Measurements from ENCODE around the gene ERN1.

Gene ERN1

GRCh38 chr17:64084940-64085649 is 44.8 kb downstream of the ERN1 start:
- no peak for DNase-seq (ENCODE audit: low spot score)

DNA sequence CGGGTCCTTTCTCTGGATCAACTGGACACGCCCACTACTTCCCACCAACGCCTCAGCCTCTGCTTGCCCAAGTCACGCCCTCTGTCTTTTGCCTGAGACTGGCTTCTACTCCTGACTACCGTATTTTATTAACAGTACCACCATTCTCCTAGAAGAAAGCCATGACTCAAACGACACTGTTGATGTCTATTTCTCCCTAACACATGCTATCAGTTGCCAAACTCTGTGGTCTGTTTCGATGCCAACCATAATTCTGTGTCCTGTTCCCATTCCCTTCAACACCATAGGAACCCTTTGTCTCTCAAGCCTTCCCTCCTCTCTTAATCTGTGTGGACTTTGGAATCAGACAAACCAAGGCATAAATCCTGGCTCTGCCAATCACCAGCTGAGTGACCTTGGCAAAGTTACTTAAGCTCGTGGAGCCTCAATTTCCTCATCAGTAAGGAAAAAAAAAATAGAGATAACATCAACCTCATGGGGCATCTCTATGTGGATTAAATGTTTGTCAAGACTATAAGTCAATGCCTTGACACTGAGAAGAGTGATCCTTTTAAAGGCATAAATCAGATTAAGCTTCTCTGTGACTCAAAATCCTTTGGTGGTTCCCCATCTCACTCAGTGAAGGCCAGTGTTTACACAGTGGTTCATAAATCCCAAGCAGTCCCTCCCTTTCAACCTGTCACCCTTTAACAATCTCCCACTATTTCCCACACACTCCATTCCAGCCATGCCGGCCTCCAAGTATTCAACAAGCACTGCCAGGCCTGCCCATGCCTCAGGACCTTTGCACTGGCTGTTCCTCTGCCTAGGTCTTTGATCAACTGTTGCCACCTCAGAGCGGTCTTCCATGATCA is 45.6 kb downstream of the ERN1 start:
- no peak for DNase-seq (ENCODE audit: low spot score)

- no peak for DNase-seq (ENCODE audit: low spot score)
These were observed 46.3 kb downstream of the ERN1 start for GRCh38 chr17:64083563-64084085.

DNA sequence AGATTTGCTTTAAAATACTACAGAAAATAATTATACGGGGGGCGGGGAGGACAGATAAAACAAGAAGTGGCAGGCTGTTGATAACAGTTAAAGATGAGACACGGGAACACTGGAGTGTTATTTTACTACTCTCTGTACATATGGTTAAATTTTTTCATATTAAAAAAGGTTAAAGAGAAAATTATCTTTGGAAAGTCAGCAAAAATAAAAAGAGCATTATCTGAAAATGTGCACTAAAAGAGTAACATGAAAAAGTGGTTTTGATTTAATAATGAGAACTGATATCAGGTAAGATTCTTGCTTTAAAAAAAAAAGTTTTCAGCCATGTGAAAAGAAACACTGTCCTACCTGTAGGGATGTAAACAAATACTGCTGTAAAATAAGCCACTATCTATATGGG is 46.9 kb downstream of the ERN1 start:
- DNase-seq (ENCODE audit: low spot score), result no peak

DNA sequence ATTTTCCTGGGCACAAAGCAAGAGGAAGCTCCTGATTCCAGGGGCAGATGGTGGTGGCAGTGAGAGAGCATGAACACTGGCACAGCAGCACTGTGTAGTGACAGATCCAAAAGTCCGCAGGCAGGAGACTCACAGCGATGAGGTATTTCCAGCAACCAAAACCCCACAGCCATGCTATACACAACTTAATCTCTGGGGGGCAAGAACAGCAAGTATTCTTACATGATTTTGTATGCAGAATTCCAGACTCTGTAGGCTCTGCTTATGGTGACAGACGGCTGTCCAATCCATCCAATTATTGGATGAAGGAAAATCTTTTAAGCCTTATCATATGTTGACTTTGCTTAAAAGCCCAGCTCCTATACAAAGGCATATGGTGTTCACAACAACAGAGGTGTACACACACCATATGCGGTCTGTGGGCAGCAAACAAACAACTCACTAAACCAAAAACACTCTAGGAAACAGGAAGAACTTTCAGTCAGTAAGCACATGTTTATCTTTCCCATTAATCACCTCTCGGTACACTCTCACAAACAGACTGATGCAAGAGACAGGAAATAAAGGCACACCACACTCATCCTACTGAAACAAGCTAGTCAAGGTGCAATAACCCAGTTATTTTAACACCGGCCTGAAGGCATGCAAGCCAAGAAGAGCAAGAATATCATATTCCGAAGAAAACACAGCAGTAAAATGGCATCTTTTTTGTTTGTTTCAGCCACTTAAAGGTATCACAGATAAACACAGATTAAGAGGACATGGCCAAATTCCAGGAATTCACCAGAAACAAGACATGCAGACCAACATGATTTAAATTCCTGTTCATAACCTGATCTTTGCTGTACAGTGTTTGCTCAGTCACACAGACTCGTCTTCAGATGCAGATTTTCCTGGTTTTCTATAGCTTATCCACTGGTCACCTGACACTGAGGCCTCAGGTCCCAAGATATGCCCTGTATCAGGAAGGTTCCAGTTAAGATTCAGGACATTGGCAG is 47.8 kb downstream of the ERN1 start:
- DNase-seq (ENCODE audit: low spot score), result peak; percentile 47

DNA sequence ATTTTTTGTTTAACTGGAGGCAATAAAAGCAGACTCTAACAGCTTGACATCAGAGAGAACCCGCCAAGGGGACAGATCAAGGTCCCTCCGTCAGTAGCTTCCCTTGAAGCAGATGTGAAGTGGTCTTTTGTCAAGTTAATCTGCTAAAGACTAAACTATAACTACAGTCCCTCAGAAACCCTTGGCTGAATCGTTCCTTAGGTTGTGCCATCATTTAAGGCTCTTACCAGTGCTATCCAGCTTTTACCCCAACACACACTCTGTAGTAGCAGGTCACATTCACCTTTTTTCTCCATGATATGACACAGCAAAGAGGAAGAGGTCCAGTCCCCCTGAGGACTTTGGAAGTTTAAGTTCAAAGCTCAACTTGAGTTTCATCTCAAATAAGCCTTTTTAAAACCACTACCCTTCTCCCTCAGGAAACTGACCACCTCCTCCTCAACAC is 49.7 kb downstream of the ERN1 start:
- no peak for DNase-seq (ENCODE audit: low spot score)

DNA sequence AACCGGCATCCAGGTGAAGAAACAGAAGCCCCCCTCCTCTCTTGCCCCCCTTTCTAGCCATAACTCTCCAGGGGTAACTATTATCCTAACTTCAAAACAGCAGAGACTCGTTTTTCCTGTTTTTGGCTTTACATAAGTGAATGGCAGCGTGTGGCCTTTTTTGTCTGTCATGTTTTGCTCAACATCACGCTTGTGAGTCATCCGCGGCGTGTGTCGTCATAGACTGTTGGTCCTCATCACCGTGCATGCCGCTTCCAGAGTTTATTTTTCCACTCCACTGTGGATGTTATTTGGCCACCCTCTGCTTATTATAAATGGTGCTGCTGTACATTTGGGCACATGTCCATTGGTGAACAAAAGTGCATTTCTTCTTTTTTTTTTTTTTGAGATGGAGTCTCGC is 52.6 kb downstream of the ERN1 start:
- DNase-seq (ENCODE audit: low spot score), result no peak

DNA sequence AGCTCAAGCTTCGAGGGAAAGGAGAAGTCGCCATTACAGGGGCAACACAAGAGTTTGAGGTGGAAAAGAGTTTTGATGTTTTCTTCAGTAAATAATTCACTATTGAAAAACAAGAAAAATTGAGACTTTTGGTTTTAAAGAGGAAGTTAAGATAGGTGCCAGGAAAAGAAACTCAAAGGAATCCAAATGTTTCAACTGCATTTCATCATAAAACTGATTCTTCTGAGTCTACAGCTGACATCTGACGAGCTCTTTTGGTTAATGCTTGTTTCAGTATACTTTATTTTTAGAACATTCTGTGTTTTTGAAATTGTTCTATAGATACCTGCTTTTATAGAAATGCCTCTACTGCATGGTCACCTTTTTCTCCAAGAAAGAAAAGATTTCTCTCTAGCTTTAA is 54.0 kb downstream of the ERN1 start:
- no peak for DNase-seq (ENCODE audit: low spot score)

DNA sequence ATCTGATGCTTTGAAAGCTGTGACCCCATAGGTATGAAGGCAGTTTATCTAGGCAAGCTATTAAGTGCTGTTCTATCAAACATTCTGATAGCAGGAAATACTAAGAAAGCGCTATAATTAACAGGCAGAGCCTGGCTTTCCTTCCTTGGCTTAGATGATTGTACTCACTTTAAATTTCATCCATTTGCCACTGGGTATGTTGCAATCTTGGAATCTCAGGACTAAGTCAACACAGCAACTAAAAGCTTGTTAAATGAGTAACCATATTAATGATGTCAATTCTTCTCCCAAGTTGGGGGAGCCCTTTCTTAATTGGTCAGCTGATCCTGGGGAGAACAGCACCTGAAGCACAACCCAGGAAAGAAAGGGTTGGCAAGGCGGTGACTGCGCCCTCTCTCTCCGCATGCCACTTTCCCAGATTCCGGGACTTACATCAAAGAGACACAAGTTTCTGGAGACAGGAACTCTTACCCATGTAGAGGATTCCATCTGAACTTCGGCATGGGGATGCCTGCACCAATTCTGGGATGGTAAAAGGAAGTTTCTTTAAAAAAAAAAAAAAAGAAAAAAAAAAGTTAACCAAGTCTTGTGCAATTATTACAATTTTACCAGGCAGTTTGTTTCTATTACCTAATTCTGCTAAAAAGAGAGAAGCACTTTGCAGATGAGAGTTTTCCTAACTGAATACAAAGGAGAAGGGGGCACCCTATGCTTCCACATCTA is 55.1 kb downstream of the ERN1 start:
- DNase-seq (ENCODE audit: low spot score), result no peak

DNA sequence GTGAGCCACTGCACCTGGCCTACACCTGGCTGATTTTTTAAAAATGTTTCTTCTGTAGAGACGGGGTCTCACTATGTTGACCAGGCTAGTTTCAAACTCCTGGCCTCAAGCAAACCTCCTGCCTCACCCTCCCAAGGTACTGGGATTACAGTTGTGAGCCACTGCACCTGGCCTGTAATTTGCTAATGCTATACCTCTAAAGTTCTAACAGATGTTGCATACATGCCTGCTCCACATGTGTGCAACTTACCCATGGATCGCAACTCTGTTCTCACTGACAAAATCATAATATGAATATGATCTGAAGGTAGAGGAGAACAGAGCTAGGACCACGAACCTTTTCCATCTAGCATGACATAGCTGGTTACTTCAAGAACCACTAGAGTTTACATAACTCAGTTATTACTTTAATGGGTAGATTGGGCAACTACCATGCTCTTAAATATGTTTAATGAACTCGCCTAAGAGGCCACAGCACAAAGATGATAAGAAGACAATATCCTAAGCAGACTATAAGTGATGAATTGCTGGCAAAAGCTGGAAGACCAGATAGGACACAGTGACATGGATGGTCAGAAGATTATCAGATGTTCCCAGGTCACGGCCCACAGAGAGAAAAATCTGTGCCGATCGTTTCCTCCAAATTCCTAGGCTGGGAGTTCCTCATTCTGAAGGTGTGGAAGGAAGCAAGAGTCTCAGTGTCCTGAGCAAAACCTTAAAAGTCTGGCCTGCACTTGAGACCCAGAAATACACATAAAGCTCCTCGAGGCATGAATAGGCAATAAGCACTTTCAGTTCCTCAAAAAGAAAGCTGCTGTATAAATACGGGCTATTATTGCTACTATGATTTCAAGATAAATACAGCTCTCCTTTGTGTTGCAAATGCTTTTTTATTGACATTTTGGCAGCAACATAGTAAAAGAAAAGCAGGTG is 55.9 kb downstream of the ERN1 start:
- DNase-seq (ENCODE audit: low spot score), result no peak

DNA sequence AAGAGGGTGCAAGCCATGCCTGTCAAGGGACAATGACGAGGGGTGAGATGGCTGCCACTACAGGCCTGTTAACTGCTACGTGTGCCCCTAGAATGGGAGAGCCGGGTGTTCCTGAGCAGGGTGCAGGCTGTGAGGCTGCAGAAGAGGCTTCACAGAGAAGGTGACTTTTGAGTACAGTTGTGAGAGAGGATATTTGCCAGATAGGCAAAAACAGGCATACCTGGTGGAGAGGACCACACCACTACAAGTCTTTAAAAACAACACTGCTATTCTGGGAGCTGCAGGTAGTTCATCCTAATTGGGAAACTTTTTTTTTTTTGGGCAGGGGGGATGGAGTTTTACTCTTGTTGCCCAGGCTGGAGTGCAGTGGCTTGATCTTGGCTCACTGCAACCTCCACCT is 58.8 kb downstream of the ERN1 start:
- no peak for DNase-seq (ENCODE audit: low spot score)

DNA sequence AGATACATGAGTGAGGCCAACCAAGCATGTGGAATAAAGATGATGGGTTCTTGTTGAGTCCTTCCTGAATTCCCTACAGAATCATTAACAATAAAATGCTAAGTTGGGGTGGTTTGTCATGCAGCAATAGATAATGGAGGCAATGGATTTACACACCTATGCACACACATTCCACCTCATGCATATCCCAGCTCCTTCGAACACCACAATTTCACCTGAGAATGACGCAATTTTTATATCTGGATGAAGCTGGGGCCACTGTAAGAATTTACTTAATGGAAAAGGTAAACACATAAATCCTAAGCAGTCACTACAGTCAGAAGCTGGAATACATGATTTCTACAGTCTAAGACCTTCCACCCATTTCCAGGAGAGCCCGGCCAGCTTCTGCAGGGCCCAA is 59.7 kb downstream of the ERN1 start:
- DNase-seq (ENCODE audit: low spot score), result no peak

DNA sequence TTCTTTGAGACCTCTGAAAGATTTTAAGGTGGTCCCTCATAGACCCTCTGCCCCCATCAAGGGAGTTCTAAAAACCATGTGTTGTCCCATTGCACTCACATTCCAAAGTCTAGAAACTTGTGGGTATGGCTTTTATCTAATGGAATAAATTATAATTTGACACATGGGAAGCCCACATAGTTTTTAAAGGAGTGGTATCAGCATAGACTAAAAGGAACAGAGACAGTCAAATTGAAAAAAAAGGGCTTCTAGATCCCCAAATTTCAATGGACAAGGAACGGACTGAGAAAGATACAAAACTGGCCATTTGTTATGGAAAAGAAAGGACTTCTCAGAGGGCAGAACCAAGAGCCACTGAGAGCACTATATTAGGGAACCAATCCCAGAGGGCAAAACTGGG is 60.8 kb downstream of the ERN1 start:
- DNase-seq (ENCODE audit: low spot score), result no peak

- DNase-seq (ENCODE audit: low spot score), result no peak
These were observed 62.3 kb downstream of the ERN1 start for GRCh38 chr17:64067657-64068056.

DNA sequence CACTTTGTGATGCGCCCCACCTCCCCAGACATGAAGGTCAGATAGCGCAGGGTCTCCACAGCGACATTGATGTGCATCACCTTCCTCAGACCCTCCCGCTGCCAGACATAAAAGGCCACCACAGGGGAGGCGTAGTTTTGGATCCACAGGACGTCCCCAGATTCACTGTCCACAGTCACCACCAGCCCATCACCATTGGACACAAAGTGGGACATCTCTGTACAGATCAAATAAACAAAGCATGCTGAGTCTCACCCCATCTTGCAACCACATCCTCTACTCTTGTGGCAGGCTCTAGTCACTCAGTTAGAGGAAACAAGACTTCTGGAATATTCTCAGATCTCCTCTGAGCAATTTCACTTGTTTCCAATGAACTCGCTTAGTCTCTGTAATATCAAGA is 63.2 kb downstream of the ERN1 start:
- DNase-seq (ENCODE audit: low spot score), result no peak

DNA sequence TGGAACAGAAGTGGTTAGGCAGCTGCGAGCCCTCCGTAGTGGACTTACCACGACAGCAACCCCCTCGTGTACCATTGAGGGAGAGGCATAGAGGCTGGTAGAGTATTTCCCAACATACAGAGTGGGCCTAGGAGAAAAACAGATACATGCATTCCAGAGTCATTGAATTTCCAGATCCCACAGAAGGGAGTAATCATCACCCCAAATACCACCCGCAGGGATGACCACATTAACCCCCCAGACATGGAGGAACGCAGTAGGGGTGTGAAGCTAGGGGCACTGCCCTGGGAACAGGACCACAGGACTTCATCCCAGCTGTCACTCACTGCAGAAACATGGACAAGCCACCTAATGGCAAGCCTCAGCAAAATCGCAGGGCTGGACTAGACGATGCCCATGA is 64.8 kb downstream of the ERN1 start:
- no peak for DNase-seq (ENCODE audit: low spot score)

GRCh38 chr17:64064331-64064730 is 65.6 kb downstream of the ERN1 start:
- no peak for DNase-seq (ENCODE audit: low spot score)

GRCh38 chr17:64063766-64064224 is 66.1 kb downstream of the ERN1 start:
- DNase-seq (ENCODE audit: low spot score), result no peak

GRCh38 chr17:64063088-64063487 is 66.9 kb downstream of the ERN1 start:
- no peak for DNase-seq (ENCODE audit: low spot score)
